ENCODE results near the gene CCDC148. TPM values are rescaled to one million over a fixed set of nuclear protein-coding genes. Genes with fewer than 3 reads are reported as not detected.

Gene CCDC148
- total RNA-seq, 1 donor from 2014 or later = 2.4 TPM

DNA sequence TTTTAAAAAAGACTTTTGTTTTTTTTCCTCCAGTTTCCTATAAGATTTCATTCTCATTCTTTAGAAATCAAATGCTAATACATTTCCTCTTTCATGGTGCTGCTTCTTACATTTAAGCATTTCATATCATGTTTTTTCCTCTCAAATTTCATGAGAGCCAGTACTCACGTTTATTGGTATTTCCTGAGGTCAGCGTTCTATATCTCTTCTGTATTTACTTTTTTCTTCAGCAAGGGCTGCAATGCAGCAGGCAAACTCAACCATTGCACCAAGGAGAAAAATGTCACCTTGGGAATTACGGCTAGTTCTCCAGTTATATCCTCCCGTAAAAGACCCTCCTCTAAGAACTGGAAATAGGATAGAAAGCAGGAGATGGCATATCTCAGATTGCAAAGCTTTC is 322.5 kb downstream of the CCDC148 start:
- H3K79me2 ChIP-seq (ENCODE audit: insufficient read depth, low read length) = no peaks in the 10 kb centered on the region
- TF ChIP-seq EZH2 (IDR thresholded peaks at IDR 0.05; ENCODE audit: insufficient read depth, low read length) = no peak
- TF ChIP-seq, protein P1, sequence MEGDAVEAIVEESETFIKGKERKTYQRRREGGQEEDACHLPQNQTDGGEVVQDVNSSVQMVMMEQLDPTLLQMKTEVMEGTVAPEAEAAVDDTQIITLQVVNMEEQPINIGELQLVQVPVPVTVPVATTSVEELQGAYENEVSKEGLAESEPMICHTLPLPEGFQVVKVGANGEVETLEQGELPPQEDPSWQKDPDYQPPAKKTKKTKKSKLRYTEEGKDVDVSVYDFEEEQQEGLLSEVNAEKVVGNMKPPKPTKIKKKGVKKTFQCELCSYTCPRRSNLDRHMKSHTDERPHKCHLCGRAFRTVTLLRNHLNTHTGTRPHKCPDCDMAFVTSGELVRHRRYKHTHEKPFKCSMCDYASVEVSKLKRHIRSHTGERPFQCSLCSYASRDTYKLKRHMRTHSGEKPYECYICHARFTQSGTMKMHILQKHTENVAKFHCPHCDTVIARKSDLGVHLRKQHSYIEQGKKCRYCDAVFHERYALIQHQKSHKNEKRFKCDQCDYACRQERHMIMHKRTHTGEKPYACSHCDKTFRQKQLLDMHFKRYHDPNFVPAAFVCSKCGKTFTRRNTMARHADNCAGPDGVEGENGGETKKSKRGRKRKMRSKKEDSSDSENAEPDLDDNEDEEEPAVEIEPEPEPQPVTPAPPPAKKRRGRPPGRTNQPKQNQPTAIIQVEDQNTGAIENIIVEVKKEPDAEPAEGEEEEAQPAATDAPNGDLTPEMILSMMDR (IDR thresholded peaks at IDR 0.05; ENCODE audit: insufficient read depth, low read depth, low read length) = no peak
- no peaks in the 10 kb centered on the region for H4K20me1 ChIP-seq (ENCODE audit: insufficient read depth, low read length)
- H3K4me1 Mint-ChIP-seq (ENCODE audit: low read depth, unreplicated experiment) = no peaks in the 10 kb centered on the region
- H3K36me3 ChIP-seq (ENCODE audit: insufficient read depth, low read length) = no peaks in the 10 kb centered on the region
- no peak overlapping the region for H3K4me3 ChIP-seq (ENCODE audit: insufficient read depth, low read depth, low read length)
- no peak overlapping the region for H3K4me2 ChIP-seq (ENCODE audit: low read length)
- H3K9me3 Mint-ChIP-seq (ENCODE audit: unreplicated experiment) = no peaks in the 10 kb centered on the region
- H3K9ac ChIP-seq (ENCODE audit: low read length) = no peak overlapping the region
- H3K27ac Mint-ChIP-seq (ENCODE audit: unreplicated experiment) = no peak overlapping the region
- H3K27ac ChIP-seq (ENCODE audit: low read depth, low read length) = no peak overlapping the region
- DNase-seq (ENCODE audit: low read depth) (no peak), FAIRE-seq (no peak)
- no peak overlapping the region for H3K4me3 Mint-ChIP-seq (ENCODE audit: unreplicated experiment)
- H3K36me3 Mint-ChIP-seq (ENCODE audit: low read depth, unreplicated experiment) = no peaks in the 10 kb centered on the region
- H2AFZ ChIP-seq (ENCODE audit: low read depth, low read length) = no peak overlapping the region
- no peaks in the 10 kb centered on the region for H3K27me3 ChIP-seq (ENCODE audit: insufficient read depth, low read length)
- H3K27me3 Mint-ChIP-seq (ENCODE audit: low read depth, unreplicated experiment) = peaks cover 8% of the 10 kb centered on the region
- no peaks in the 10 kb centered on the region for H3K9me3 ChIP-seq (ENCODE audit: insufficient read depth, low read depth, low read length)
- H3K4me1 ChIP-seq (ENCODE audit: insufficient read depth, low read length) = no peaks in the 10 kb centered on the region

DNA sequence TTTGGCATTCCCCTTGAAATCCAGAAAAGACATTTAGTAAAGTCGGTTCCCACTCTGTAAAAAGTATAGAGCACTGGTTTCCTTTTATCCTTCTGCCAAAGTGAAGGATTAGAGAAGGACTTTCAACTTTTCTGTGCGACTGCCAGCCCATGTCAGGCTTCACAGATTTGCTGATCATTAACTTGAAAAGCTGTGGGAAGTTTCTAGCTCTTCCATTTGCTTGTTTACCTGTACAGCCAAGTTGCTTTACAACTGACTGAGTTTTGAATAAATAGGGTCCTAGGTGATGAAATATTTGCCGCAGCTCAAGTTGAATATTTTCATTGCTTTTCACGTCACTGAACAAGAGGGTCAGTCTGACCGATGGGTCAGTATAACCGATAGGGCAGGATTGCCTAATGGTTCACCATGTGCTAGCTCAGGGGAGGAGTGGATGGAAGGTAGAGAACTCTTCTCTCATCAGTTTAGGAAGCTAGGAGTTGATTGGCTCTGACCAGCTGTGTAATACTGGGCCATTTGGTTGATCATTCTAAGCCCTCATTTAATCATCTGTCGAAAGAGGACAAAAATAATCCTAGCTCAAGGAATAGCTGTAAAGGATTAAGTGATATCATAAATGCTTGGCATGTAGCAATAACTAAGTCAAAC is 324.5 kb downstream of the CCDC148 start:
- no peak for TF ChIP-seq EZH2 (IDR thresholded peaks at IDR 0.05; ENCODE audit: insufficient read depth, low read length)
- Mint-ChIP-seq H3K36me3 (ENCODE audit: low read depth, unreplicated experiment) (no peaks in the 10 kb centered on the region), H3K27ac (ENCODE audit: unreplicated experiment) (no peak overlapping the region), H3K9me3 (ENCODE audit: unreplicated experiment) (no peaks in the 10 kb centered on the region), H3K4me1 (ENCODE audit: low read depth, unreplicated experiment) (no peaks in the 10 kb centered on the region), H3K4me3 (ENCODE audit: unreplicated experiment) (no peak overlapping the region), H3K27me3 (ENCODE audit: low read depth, unreplicated experiment) (peaks cover 2% of the 10 kb centered on the region)
- FAIRE-seq (no peak), DNase-seq (ENCODE audit: low read depth) (no peak)
- Histone ChIP-seq H3K36me3 (ENCODE audit: insufficient read depth, low read length) (no peaks in the 10 kb centered on the region), H3K27me3 (ENCODE audit: insufficient read depth, low read length) (no peaks in the 10 kb centered on the region), H3K4me2 (ENCODE audit: low read length) (no peak overlapping the region), H3K4me1 (ENCODE audit: insufficient read depth, low read length) (no peaks in the 10 kb centered on the region), H4K20me1 (ENCODE audit: insufficient read depth, low read length) (no peaks in the 10 kb centered on the region), H3K9ac (ENCODE audit: low read length) (no peak overlapping the region), H3K9me3 (ENCODE audit: insufficient read depth, low read depth, low read length) (no peaks in the 10 kb centered on the region), H3K79me2 (ENCODE audit: insufficient read depth, low read length) (no peaks in the 10 kb centered on the region), H3K27ac (ENCODE audit: low read depth, low read length) (no peak overlapping the region), H3K4me3 (ENCODE audit: insufficient read depth, low read depth, low read length) (no peak overlapping the region), H2AFZ (ENCODE audit: low read depth, low read length) (no peak overlapping the region)

DNA sequence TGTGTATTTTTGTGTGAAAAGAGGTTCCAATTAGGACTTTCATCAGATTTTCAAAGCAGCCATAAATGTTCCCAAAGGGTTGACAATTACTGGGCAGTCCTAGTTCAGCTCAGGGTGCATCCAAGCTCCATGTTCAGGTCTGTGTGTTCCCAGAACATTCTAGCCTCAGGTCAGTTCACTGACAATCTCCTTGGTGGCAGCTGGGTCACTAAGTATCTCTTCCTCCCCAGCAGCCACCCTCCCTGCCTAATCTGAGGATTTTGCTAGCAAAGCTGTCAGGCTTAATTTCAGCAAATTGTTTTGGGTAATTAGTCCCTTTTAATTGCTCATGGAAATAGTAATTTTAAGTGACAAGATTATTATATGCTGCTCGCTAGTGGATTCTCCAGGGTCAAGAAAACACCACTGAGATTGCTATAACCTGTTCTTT is 325.1 kb downstream of the CCDC148 start:
- no peak for FAIRE-seq
- H3K27me3 Mint-ChIP-seq (ENCODE audit: low read depth, unreplicated experiment) = peaks cover 2% of the 10 kb centered on the region

More for the DNA sequence above, 325.1 kb downstream of the CCDC148 start:
- Histone ChIP-seq H4K20me1 (ENCODE audit: insufficient read depth, low read length) (no peaks in the 10 kb centered on the region), H3K4me3 (ENCODE audit: insufficient read depth, low read depth, low read length) (no peak overlapping the region), H2AFZ (ENCODE audit: low read depth, low read length) (no peak overlapping the region), H3K27me3 (ENCODE audit: insufficient read depth, low read length) (no peaks in the 10 kb centered on the region), H3K79me2 (ENCODE audit: insufficient read depth, low read length) (no peaks in the 10 kb centered on the region), H3K4me1 (ENCODE audit: insufficient read depth, low read length) (no peaks in the 10 kb centered on the region), H3K36me3 (ENCODE audit: insufficient read depth, low read length) (no peaks in the 10 kb centered on the region), H3K27ac (ENCODE audit: low read depth, low read length) (no peak overlapping the region), H3K9ac (ENCODE audit: low read length) (no peak overlapping the region), H3K4me2 (ENCODE audit: low read length) (no peak overlapping the region), H3K9me3 (ENCODE audit: insufficient read depth, low read depth, low read length) (no peaks in the 10 kb centered on the region)
- Mint-ChIP-seq H3K4me1 (ENCODE audit: low read depth, unreplicated experiment) (no peaks in the 10 kb centered on the region), H3K36me3 (ENCODE audit: low read depth, unreplicated experiment) (no peaks in the 10 kb centered on the region), H3K27ac (ENCODE audit: unreplicated experiment) (no peak overlapping the region), H3K9me3 (ENCODE audit: unreplicated experiment) (no peaks in the 10 kb centered on the region), H3K4me3 (ENCODE audit: unreplicated experiment) (no peak overlapping the region)
- TF ChIP-seq EZH2 (IDR thresholded peaks at IDR 0.05; ENCODE audit: insufficient read depth, low read length) = no peak
- TF ChIP-seq, protein P1 (IDR thresholded peaks at IDR 0.05; ENCODE audit: insufficient read depth, low read depth, low read length) = no peak
- DNase-seq (ENCODE audit: low read depth) = no peak
